Chondrocyte (in vitro differentiated cells): ENCODE data around the gene SYT14. TPM values are rescaled to one million over a fixed set of nuclear protein-coding genes. Genes with fewer than 3 reads are reported as not detected.

Experiments used
- DNase-seq: peaks from one replicate; pipeline ENCODE4 v3.0.0; 2021; ENCODE audit warnings: mixed read lengths, low spot score
- H3K27ac Mint-ChIP-seq: one replicate; pipeline ENCODE4 v1.8.0; 2021; ENCODE audit warnings: mild to moderate bottlenecking, moderate library complexity, mixed read lengths; ENCODE audit not compliant: unreplicated experiment
- H3K27me3 Mint-ChIP-seq: 2 replicates; pipeline ENCODE4 v1.8.0; 2021; ENCODE audit warnings: low read depth, mixed read lengths
- H3K36me3 Mint-ChIP-seq: 2 replicates; pipeline ENCODE4 v1.8.0; 2021; ENCODE audit warnings: low read depth, mixed read lengths
- H3K4me1 Mint-ChIP-seq: 2 replicates; pipeline ENCODE4 v1.8.0; 2021; ENCODE audit warnings: low read depth, mild to moderate bottlenecking, mixed read lengths
- H3K4me3 Mint-ChIP-seq: one replicate; pipeline ENCODE4 v1.8.0; 2021; ENCODE audit warnings: mild to moderate bottlenecking, moderate library complexity, mixed read lengths; ENCODE audit not compliant: unreplicated experiment
- H3K9me3 Mint-ChIP-seq: 2 replicates; pipeline ENCODE4 v1.8.0; 2021; ENCODE audit warnings: low read depth, mixed read lengths
- CTCF ChIP-seq: fragments of 200-600 bp; sonication (generic); IDR thresholded peaks from 2 replicates; pipeline ENCODE4 v1.5.0; 2021; ENCODE audit warnings: antibody characterized with exemption, mild to moderate bottlenecking, moderate library complexity
- total RNA-seq: library from RNA; stranded (reverse); gene quantifications from 3 replicates; pipeline ENCODE4 v1.2.1, GENCODE V29; 2021

SYT14 gene
- total RNA-seq, 1 donor from 2014 or later, result 1.0 TPM

DNA sequence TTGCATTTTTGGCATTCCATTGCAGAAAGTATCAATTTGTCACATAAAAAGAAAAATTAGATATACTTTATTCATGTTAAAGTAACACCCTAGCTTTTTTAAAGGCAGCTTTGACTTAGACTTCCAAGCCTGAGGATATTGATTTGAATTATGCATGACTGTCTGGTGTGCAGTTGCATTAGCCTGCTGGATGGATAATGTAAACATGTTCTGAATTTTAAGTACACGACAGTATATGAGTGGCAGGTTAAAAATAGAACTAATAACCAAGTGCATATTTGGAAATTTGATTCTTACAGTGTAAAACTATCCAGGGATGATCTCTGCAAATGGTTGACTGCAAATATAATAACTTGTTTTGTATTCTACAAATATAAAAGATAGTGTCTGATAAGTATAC lies 124.0 kb downstream of the SYT14 start:
- no peak overlapping the region for H3K4me3 Mint-ChIP-seq
- no peak for TF ChIP-seq CTCF
- peaks cover under 1% of the 10 kb centered on the region for H3K9me3 Mint-ChIP-seq
- H3K27ac Mint-ChIP-seq, result no peak overlapping the region
- DNase-seq, result no peak
- no peaks in the 10 kb centered on the region for H3K36me3 Mint-ChIP-seq
- peaks cover 10% of the 10 kb centered on the region for H3K27me3 Mint-ChIP-seq
- peaks cover 5% of the 10 kb centered on the region for H3K4me1 Mint-ChIP-seq

GRCh38 chr1:210070531-210070930 lies 132.5 kb downstream of the SYT14 start:
- no peak for TF ChIP-seq CTCF
- H3K36me3 Mint-ChIP-seq, result no peaks in the 10 kb centered on the region
- H3K27ac Mint-ChIP-seq, result no peak overlapping the region
- no peaks in the 10 kb centered on the region for H3K4me1 Mint-ChIP-seq
- H3K27me3 Mint-ChIP-seq, result peaks cover 14% of the 10 kb centered on the region
- no peak for DNase-seq
- H3K4me3 Mint-ChIP-seq, result no peak overlapping the region
- H3K9me3 Mint-ChIP-seq, result peaks cover 3% of the 10 kb centered on the region

- TF ChIP-seq CTCF, result no peak
- peaks cover 14% of the 10 kb centered on the region for H3K27me3 Mint-ChIP-seq
- DNase-seq, result no peak
- no peak overlapping the region for H3K27ac Mint-ChIP-seq
- H3K4me3 Mint-ChIP-seq, result no peak overlapping the region
- peaks cover 1% of the 10 kb centered on the region for H3K9me3 Mint-ChIP-seq
- H3K36me3 Mint-ChIP-seq, result no peaks in the 10 kb centered on the region
- H3K4me1 Mint-ChIP-seq, result no peaks in the 10 kb centered on the region
These were observed 134.1 kb downstream of the SYT14 start for GRCh38 chr1:210072129-210072528.

DNA sequence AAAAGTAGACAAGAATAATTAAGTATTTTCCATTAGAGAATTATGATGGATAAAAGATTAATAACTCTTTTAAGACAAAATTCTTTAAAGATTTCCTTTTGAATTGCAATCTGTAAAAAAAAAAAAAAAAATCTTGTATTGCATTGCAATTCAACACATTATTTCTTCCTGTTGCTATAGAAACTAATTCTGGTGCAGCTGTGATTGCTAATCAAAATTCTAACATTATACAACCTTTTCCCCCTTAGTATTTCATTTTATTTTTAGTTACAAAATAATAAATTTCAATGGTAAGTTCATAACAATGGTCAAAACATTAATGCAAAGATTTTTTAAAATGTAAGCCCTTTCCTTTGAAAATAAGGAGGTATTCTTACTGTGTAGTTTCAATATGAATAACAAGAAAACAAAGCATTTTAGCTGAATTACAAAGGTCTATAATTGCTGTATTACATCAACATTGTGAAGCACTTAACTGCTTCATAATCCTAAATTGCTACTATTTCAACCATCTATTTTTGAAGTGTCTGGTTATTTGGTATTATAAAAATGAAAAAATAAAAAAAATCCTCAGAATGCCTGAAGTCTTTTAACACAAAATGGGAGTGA lies 135.0 kb downstream of the SYT14 start:
- H3K9me3 Mint-ChIP-seq, result no peaks in the 10 kb centered on the region
- H3K27ac Mint-ChIP-seq, result no peak overlapping the region
- H3K36me3 Mint-ChIP-seq, result no peaks in the 10 kb centered on the region
- no peak overlapping the region for H3K4me3 Mint-ChIP-seq
- peaks cover 11% of the 10 kb centered on the region for H3K27me3 Mint-ChIP-seq
- TF ChIP-seq CTCF, result no peak
- no peak for DNase-seq
- H3K4me1 Mint-ChIP-seq, result no peaks in the 10 kb centered on the region

DNA sequence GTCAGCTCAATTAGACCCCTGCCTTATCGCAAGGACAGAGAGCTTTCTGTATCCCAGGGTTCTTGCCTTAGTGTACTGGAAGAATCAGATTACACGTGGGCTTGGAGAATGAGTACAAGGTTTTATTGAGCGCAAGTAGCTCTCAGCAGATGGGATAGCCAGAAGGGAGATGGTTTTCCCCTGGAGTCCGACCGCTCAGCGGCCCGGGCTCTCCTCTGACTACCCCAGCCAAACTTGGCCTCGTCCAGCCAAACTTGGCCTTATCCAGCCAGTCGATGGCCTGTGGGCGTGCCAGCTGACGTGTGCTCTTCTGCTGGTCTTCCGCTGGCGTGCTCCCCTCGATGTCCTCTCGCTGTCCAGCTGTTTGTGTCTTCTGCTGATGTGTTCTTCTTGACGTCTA lies 136.9 kb downstream of the SYT14 start:
- no peak for TF ChIP-seq CTCF
- Mint-ChIP-seq H3K27ac (no peak overlapping the region), H3K4me3 (no peak overlapping the region), H3K4me1 (no peaks in the 10 kb centered on the region), H3K36me3 (no peaks in the 10 kb centered on the region), H3K9me3 (no peaks in the 10 kb centered on the region), H3K27me3 (peaks cover 5% of the 10 kb centered on the region)
- no peak for DNase-seq
